NCI-H1105 treated with DMSO at 0.1 percent for 48 hours (cell line): ENCODE data around the gene NOL8.
A peak's percentile ranks its signal among the peaks of the same experiment; 100 is the strongest.

Source experiments
- DNase-seq: peaks from one replicate; lab custom pipeline; 2025; lab: John Stamatoyannopoulos, UW

The NOL8 gene

DNA sequence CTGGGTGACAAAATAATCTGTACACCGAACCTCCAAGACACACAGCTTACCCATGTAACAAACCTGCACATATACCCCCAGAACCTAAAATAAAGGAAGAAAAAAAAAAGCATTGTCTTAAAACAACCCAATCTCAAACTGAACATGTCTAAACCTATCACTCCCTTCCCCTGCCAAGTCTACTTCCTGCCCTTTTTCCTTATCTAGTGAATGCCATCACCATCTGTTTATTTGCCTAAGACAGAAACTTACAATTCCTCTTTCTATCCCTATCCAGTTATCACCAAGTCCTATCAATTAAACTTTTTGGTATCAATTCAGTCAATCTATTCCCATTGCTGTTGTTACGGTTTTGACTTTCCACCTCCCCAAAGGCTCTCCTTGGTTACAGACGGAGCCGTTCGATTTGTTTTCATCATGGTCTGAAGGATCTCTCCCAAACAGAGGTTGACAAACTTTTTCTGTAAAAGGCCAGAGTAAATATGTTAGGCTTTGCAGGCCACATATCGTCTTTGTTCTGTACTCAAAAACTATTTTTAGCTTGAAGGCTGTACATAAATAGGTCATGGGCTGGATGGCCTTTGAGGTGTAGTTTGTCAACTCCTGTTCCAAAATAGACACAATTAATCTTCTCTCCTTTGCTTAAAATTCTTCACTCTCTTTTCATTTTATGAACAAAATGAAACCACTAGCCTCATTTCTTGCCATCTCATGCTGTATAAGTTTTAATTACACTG lies 12.1 kb downstream of the NOL8 start:
- no peak for DNase-seq

DNA sequence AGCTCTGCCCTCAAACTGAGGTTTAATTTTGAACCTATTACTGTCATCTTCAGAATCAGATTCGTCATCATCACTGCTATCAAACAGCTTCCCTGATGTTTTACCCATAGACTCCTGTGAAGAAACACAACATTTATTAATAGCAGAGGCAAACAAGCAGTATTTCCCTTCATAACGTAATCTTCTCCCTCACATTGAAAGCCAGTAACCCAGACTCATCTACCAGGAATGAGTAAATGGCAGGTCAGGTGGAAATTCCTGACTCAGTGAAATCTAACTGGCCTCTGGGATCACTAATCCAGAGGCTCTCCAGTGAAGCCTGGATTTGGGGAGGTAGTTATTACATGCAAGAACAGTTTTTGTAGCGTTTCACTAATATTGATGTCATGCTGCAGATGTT lies 14.6 kb downstream of the NOL8 start:
- DNase-seq = no peak

GRCh38 chr9:92308893-92309292 lies 16.3 kb downstream of the NOL8 start:
- peak; percentile 12 for DNase-seq

DNA sequence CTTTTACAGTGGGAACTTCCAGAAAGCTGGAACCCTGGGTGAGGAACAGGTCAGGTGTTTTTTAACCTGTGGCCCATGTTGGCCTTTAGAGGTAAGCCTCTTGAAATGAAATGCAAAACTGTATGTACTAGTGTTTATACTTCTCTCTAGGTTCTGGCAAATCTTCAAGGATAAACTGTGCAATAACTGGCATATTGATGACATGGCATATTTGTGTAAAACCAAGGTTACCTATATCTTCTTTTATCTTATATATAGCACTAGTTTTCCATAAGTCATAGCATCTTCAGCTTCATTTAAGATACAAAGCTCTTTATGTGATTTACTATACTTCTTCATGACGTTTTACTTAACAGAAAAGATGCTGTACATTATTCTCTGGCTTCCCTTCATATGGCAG lies 24.2 kb downstream of the NOL8 start:
- no peak for DNase-seq

DNA sequence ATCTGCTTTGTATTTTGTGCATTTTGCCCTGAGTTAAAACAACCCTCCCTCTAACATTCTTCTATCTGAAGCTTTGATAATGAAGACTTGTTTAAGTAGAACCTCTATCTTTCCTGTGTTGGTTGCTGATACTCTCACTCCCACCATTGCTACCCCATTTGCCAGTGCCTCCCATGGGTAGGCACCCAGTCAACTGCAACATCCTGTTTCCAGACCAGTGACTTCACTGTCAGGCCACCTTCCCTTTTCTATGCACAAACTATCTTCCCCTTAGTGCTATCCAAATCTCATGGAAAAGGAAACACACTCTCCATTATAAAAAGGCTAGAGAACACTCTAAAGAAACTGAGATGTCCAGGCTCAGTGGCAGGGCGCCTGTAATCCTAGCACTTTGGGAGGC lies 26.0 kb downstream of the NOL8 start:
- DNase-seq = no peak

DNA sequence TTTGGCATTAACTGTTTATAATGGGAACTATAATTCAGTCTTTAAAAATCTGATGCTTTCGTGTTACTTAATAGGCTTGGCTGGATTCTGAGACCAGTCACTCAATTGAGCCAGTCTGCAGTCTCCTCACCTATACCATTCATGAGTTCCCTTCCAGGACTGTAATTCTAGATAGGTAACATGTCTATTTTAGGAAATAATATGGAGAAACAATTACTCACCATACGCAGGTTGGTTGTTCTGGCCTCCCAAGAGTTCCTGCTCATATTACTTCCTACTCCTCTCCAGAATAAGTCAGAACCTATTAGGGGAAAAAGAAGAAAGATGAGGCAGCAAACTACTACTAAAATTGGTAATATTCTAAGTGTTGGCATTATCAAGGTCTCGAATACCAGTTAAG lies 27.1 kb downstream of the NOL8 start:
- no peak for DNase-seq

DNA sequence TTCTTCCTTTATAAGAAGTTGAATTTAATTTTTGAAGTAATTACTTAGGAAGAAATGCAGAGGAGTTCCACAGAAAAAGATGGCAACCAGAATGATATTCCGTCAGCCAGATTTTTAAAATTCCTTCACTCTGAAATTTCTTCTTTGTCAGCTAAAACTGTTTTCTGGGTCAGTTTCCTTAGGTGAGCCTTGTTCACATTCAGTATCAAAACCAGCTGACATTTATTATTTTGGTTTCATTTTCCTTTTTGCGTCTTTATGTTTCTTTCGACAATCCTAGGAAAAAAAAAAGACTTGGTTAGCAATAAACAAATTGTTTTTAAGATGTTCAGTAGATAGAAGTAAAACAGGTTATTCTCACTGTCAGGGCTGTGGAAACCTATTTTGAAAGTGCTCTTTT lies 27.5 kb downstream of the NOL8 start:
- no peak for DNase-seq

- DNase-seq = no peak
These were observed 29.3 kb downstream of the NOL8 start for GRCh38 chr9:92295827-92296258.

DNA sequence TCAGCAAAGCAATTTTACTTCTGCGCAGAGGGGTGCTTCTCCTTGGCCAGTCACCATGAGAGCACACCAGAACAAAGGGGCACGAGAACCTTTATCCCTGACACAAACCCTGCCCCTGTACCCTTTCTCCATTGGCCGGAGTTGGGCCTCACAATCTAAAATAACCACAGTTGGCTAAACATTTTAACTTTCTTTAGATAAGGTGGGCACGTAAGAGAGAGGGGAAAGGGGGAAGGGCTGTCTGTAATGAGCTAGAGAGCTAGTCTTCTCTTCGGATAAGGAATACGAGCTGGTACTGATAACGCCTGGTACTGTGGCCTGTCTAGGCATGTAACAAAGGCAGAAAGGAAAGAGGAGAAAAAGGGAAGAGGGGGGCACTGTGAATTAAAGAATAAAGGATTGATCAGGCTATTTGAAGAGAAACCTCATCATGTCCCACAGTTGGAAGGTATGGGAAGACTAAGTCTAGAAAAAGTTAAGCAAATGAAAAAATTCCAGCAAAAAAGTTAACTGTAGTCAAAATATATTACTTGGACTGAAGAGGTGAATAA lies 29.8 kb downstream of the NOL8 start:
- no peak for DNase-seq

DNA sequence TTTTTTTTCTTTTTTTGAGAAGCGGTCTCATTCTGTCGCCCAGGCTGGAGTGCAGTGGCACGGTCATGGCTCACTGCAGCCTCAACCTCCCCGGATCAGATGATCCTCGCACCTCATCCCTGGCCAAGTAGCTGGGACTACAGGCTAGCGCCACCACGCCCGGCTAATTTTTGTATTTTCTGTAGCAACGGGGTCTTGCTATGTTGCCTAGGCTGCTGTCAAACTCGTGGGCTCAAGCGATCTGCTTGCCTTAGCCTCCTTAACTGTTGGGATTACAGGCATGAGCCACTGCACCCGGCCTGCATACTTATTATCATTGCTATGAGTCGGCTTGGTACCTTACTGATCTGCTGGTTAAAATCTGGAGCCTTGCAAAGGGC lies 30.9 kb downstream of the NOL8 start:
- peak; percentile 19 for DNase-seq

DNA sequence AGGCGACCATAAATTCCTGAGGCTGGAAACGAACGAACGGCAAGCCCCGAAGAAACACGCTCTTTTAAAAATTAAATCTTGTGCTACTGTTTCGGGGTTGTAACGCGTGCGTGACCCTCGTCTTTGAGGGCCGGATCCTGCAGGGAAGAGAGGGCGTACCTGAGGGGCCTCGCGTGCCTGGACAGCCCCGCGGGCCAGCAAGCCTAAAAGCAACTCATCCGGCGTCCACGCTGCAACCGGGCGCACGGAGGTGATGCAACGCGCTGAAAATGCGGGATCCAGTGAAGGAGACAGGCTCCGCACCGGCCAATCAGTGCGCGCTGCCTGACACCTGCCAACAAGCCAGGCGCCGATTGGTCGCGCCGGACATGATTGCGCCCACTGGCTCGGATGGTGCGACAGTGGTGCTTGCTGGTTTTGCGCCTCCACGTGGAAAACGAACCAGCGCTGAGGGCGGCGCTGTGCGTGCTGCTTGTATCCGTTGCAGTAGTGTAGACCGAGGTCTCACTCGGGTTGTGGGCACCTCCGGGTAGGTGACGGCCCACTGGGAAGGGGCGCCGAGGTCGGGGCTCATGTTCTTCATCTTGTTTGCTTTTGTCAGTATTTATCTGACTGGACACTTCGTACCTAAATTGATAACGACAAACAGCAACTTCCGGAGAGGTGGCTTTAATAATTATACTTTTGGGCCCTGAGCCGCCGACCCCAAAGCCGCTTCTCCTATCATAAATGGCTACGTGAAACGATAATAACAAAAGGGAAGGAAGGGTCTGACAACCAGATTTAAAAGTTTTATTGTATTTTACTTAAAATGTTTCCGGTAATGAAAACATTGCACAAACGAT lies 31.5 kb downstream of the NOL8 start, which contains the start of gene IARS1:
Gene IARS1 (minus strand): TSS at position 246 of the 845 bp plus-strand sequence. CDS start 4,278 bp downstream, outside the sequence.
- peak; percentile 94 for DNase-seq

GRCh38 chr9:92293075-92293354 lies 32.1 kb downstream of the NOL8 start:
- DNase-seq = no peak

- no peak for DNase-seq
These were observed 32.6 kb downstream of the NOL8 start for GRCh38 chr9:92292338-92293074.

GRCh38 chr9:92291577-92291976 lies 33.6 kb downstream of the NOL8 start:
- no peak for DNase-seq

DNA sequence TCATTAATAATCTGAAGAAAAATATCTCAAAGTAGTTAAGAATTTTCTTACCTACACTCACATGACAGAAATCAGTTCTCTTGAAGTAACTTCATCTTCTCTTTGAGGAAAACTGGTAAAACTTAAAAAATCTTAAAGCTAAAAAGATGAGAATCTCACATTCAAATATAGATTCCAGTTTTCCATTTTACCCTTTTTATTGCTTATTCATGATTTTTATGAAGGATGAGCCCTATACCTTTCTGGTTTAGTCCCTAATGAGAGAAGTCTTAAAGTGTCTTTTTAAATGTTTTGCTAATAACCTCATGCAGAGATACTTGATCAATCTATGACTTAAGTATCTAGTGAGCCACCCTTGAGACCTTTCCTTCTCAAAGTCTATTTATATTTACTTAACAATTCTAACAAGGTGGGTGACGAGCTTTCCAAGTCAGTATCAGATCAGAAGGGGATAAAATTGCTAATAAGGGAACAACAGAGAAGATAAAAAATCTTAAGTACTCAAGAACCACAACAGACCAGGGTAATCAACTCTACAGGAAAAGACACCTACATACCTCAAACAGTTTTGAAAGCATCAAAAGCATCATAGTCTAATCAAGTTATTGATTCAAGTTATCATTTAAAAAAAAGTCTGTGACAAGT lies 34.2 kb downstream of the NOL8 start:
- DNase-seq = no peak

- DNase-seq = no peak
These were observed 35.3 kb downstream of the NOL8 start for GRCh38 chr9:92289708-92290390.

DNA sequence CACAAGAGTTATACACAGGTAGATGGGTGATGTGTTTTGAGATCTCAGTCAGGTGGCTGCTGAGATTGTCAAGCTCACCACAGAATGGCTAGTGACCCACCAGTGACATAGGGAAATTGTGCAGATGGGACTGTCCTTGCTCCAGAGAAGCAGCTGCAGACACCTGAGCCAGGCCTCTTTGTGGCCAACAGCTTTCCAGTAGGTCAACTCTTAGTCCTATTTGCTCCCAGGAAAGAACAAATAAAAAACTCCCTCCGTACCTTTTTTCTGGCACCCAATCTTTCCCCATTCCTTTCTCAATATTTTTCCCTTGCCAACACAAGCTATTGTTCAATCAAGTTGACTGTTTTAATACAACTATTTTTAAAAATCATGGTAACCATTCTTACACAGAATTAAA lies 45.8 kb downstream of the NOL8 start:
- no peak for DNase-seq

GRCh38 chr9:92278110-92278509 lies 47.0 kb downstream of the NOL8 start:
- no peak for DNase-seq

DNA sequence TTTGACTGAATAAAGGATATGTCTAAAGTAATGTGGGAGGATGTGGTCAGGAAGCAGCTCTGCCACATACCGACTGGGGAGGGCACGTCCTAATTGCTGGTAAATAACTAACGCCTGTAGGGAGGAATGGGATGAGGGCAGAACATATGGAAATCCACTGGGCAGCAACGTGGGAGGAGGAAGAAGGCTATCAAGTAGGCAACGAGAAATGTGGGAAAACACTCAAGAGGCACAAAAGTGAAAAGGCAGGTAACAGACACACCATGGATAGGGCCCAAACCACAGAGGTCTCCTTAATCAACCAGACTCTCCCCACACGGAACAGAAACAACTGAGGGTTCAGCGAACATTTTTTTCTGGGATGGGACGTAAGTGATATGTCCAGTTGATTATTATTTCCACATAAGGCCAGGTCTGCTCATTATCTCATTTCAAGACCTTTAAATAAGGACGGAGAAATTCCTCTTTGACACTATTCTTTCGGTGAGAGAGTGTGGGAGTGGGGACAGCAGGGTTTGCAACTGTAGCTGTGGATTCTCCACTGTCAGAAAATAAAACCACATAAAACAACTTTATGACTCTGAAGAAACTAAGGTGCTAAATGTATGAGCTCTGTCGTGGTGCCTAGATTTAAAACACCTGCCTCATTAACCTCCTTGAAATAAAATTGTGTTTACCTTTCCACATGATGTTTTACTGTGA lies 48.7 kb downstream of the NOL8 start:
- DNase-seq = no peak

DNA sequence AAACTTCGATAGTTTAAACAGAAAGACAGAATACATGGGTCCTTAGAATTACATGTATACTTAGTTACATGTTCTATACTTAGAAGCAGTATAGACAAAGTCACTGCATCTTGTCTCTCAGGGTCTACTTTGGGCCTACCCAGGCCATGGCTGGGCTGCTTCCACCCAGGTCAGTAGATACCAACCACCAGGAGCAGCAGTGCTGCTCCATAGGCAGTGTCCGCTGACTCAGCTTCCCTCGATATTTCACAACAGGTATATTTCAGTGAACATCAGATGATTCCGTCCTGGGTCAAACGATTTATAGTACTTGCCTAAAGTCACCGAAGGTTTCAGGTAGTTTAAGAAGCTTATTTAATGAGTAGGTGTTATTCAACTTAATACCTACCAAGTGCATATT lies 49.6 kb downstream of the NOL8 start:
- no peak for DNase-seq

GRCh38 chr9:92270511-92270910 lies 54.6 kb downstream of the NOL8 start:
- DNase-seq = no peak
